B cell (primary cell): Measurements from ENCODE around the gene SH3GL1.

Source experiments
- EZH2 ChIP-seq: IDR thresholded peaks from 2 replicates; pipeline ENCODE4 v1.6.1; 2012; ENCODE audit warnings: borderline replicate concordance, low read depth, mild to moderate bottlenecking, moderate library complexity, low read length; ENCODE audit not compliant: insufficient read depth, poor library complexity, severe bottlenecking
- TF ChIP-seq, protein P1 (sequence below): fragments of 200-600 bp; IDR thresholded peaks from one replicate; pipeline ENCODE4 v1.8.0; 2022; ENCODE audit warnings: antibody characterized with exemption, mild to moderate bottlenecking

DNA sequence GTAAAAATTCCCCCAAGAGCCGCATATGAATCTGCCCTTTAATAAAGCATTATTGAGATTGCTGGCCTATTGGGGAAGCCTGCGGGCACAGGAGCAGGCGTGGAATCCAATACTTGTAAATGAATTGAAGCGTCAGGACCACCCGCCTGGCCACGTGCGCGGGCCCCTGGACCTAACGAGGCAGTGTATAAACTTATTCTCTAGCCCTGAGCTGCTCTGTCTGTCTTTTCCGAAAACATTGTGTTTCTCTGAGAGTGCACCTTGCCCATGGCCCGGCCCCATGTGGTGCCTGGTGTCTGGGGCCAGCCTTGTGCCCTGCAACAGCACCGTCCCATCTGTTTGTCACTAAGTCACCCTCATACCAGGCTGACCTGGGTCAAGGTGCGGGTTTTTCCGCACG is 42.8 kb upstream of the SH3GL1 start:
- TF ChIP-seq, protein P1, sequence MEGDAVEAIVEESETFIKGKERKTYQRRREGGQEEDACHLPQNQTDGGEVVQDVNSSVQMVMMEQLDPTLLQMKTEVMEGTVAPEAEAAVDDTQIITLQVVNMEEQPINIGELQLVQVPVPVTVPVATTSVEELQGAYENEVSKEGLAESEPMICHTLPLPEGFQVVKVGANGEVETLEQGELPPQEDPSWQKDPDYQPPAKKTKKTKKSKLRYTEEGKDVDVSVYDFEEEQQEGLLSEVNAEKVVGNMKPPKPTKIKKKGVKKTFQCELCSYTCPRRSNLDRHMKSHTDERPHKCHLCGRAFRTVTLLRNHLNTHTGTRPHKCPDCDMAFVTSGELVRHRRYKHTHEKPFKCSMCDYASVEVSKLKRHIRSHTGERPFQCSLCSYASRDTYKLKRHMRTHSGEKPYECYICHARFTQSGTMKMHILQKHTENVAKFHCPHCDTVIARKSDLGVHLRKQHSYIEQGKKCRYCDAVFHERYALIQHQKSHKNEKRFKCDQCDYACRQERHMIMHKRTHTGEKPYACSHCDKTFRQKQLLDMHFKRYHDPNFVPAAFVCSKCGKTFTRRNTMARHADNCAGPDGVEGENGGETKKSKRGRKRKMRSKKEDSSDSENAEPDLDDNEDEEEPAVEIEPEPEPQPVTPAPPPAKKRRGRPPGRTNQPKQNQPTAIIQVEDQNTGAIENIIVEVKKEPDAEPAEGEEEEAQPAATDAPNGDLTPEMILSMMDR = no peak
- no peak for TF ChIP-seq EZH2
